PC-3 (cell line): ENCODE results near the gene SMPDL3A. TPM values are rescaled to one million over a fixed set of nuclear protein-coding genes. Genes with fewer than 3 reads are reported as not detected.

Experiments
- ATAC-seq: fragments of 200-7000 bp; cut with Tn5 transposase; 2 replicates; pipeline ENCODE4 v1.9.1; 2020; ENCODE audit warnings: mild to moderate bottlenecking, moderate library complexity
- BruUV-seq: library from RNA; stranded (reverse); fragments of 400-500 nt; replicated peaks from 2 replicates; lab custom pipeline; 2021; lab: Mats Ljungman, UMichigan
- CTCF ChIA-PET: fragments of 300-600 bp; sonication (Branson Sonifier 250); formaldehyde crosslinking; loops from one replicate; lab custom pipeline; 2022; ENCODE audit warnings: antibody characterized with exemption; lab: Charles Lee
- POLR2A ChIA-PET: fragments of 300-600 bp; sonication (Branson Sonifier 250); formaldehyde crosslinking; loops from one replicate; lab custom pipeline; 2022; ENCODE audit warnings: antibody characterized with exemption; ENCODE audit not compliant: unreplicated experiment; lab: Charles Lee
- DNase-seq: peaks from one replicate; pipeline ENCODE4 v3.0.0-alpha.2; 2015
- H2AFZ ChIP-seq: fragments of 300-600 bp; sonication (generic); 2 replicates; pipeline ENCODE4 v1.6.0; 2016; ENCODE audit warnings: antibody characterized with exemption, low read length
- H3F3A ChIP-seq: fragments of 300-600 bp; sonication (generic); one replicate; pipeline ENCODE4 v1.6.0; 2017; ENCODE audit warnings: antibody characterized with exemption, low read length, control low read depth, mild to moderate bottlenecking; ENCODE audit not compliant: unreplicated experiment
- H3K27ac ChIP-seq: fragments of 300-600 bp; sonication (generic); 2 replicates; pipeline ENCODE4 v1.5.1; 2016; ENCODE audit warnings: mild to moderate bottlenecking, low read length
- H3K27me3 ChIP-seq: fragments of 300-600 bp; sonication (generic); 2 replicates; pipeline ENCODE4 v1.6.1; 2016; ENCODE audit warnings: low read length, mixed read lengths
- H3K36me3 ChIP-seq: fragments of 300-600 bp; sonication (generic); 2 replicates; pipeline ENCODE4 v1.6.1; 2016; ENCODE audit warnings: low read depth, mixed run types, low read length, mixed read lengths
- H3K4me1 ChIP-seq: fragments of 300-600 bp; sonication (generic); 2 replicates; pipeline ENCODE4 v1.5.1; 2016; ENCODE audit warnings: low read length; ENCODE audit not compliant: insufficient read depth
- H3K4me2 ChIP-seq: fragments of 300-600 bp; sonication (generic); 2 replicates; pipeline ENCODE4 v1.6.0; 2016; ENCODE audit warnings: low read length
- H3K4me3 ChIP-seq: fragments of 300-600 bp; sonication (generic); 2 replicates; pipeline ENCODE4 v1.5.1; 2016; ENCODE audit warnings: mild to moderate bottlenecking, low read length, mixed read lengths
- H3K79me2 ChIP-seq: fragments of 300-600 bp; sonication (generic); 2 replicates; pipeline ENCODE4 v1.6.1; 2017; ENCODE audit warnings: low read length, mixed read lengths
- H3K9ac ChIP-seq: fragments of 300-600 bp; sonication (generic); 2 replicates; pipeline ENCODE4 v1.6.0; 2016; ENCODE audit warnings: mild to moderate bottlenecking, low read length
- H3K9me2 ChIP-seq: fragments of 300-600 bp; sonication (generic); replicated peaks from 2 replicates; pipeline ENCODE4 v1.6.1; 2016; ENCODE audit warnings: mixed run types, low read length, mixed read lengths
- H3K9me3 ChIP-seq: fragments of 300-600 bp; sonication (generic); 2 replicates; pipeline ENCODE4 v1.6.1; 2016; ENCODE audit warnings: low read length, mixed read lengths
- H4K20me1 ChIP-seq: fragments of 300-600 bp; sonication (generic); 2 replicates; pipeline ENCODE4 v1.6.1; 2016; ENCODE audit warnings: low read length, mixed read lengths
- EZH2 ChIP-seq: fragments of 300-600 bp; sonication (generic); IDR thresholded peaks from one replicate; pipeline ENCODE4 v1.6.1; 2017; ENCODE audit warnings: antibody characterized with exemption, mild to moderate bottlenecking, low read length; ENCODE audit not compliant: unreplicated experiment
- EZH2phosphoT487 ChIP-seq: fragments of 300-600 bp; sonication (generic); IDR thresholded peaks from 2 replicates; pipeline ENCODE4 v1.6.1; 2018; ENCODE audit warnings: mild to moderate bottlenecking, antibody characterized with exemption, low read length, borderline replicate concordance
- intact Hi-C: fragments of 100-400 bp; cut with micrococcal nuclease; formaldehyde crosslinking; loops from 2 replicates; pipeline ENCODE4 v1.9.0; 2023
- total RNA-seq: library from RNA; depleted of rRNA; stranded (reverse); fragments of >200 nt; gene quantifications from 2 replicates; pipeline ENCODE4 v1.2.3, GENCODE V29; 2014
- TF ChIP-seq, protein P1 (sequence below): fragments of 300-600 bp; sonication (generic); conservative IDR thresholded peaks from 2 replicates; pipeline ENCODE4 v1.5.1; 2017; ENCODE audit warnings: antibody characterized with exemption, low read depth, mild to moderate bottlenecking, low read length

Gene SMPDL3A
- total RNA-seq, 1 experiment from 2014 or later, result 4.6 TPM

DNA sequence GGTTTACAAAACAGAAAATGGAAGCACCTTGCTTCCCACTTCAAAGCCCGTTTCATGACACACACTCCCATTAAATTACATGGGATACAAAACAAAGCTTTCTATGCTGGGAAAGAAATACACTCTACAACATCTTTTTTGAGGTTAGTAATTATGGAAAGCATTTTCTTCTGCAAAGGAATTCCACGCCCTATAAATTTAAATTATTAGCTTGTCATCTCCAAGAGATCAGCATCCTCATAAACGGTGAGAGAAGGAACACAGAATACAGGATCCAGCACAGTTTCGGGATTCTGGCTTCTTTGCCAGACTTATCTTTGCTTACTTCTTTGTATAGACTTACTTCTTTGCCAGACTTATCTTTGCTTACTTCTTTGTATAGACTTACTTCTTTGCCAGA, 1.3 kb upstream of the SMPDL3A start:
- ATAC-seq, result no peak
- no peaks in the 10 kb centered on the region for H3K36me3 ChIP-seq
- H3K79me2 ChIP-seq, result peaks cover 21% of the 10 kb centered on the region
- H3K4me1 ChIP-seq, result peaks cover 27% of the 10 kb centered on the region
- no peaks in the 10 kb centered on the region for H3K9me2 ChIP-seq
- H3K27me3 ChIP-seq, result no peaks in the 10 kb centered on the region
- H2AFZ ChIP-seq, result no peak overlapping the region
- no peak overlapping the region for H3K4me3 ChIP-seq
- H3K27ac ChIP-seq, result no peak overlapping the region
- no peaks in the 10 kb centered on the region for H3F3A ChIP-seq
- CTCF ChIA-PET, result no interaction called here
- BruUV-seq, result no TSS peak
- H4K20me1 ChIP-seq, result no peaks in the 10 kb centered on the region
- intact Hi-C loops, result loop anchor here (5.0 kb wide), 2 partner anchors 50 to 55 kb away; no protein-coding TSS in a partner anchor
- TF ChIP-seq, protein P1, sequence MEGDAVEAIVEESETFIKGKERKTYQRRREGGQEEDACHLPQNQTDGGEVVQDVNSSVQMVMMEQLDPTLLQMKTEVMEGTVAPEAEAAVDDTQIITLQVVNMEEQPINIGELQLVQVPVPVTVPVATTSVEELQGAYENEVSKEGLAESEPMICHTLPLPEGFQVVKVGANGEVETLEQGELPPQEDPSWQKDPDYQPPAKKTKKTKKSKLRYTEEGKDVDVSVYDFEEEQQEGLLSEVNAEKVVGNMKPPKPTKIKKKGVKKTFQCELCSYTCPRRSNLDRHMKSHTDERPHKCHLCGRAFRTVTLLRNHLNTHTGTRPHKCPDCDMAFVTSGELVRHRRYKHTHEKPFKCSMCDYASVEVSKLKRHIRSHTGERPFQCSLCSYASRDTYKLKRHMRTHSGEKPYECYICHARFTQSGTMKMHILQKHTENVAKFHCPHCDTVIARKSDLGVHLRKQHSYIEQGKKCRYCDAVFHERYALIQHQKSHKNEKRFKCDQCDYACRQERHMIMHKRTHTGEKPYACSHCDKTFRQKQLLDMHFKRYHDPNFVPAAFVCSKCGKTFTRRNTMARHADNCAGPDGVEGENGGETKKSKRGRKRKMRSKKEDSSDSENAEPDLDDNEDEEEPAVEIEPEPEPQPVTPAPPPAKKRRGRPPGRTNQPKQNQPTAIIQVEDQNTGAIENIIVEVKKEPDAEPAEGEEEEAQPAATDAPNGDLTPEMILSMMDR, result no peak
- TF ChIP-seq EZH2phosphoT487 (no peak), EZH2 (no peak)
- POLR2A ChIA-PET, result no interaction called here
- no peaks in the 10 kb centered on the region for H3K9me3 ChIP-seq
- H3K9ac ChIP-seq, result no peak overlapping the region
- no peak overlapping the region for H3K4me2 ChIP-seq
- no peak for DNase-seq

GRCh38 chr6:122788208-122788607, 850 bp upstream of the SMPDL3A start:
- CTCF ChIA-PET, result no interaction called here
- H2AFZ ChIP-seq, result 0 out of 2 replicates have a peak overlapping the region, but pooled peaks have one; percentile 96
- no peak for ATAC-seq
- no TSS peak for BruUV-seq
- POLR2A ChIA-PET, result interaction anchor here (0.6 kb wide), 1 partner anchor 10 kb away, joined by 4 read pairs; no protein-coding TSS in a partner anchor
- peak overlapping the region; percentile 88; the same call in 1 of the 2 replicates for H3K4me3 ChIP-seq
- H3K9me3 ChIP-seq, result no peaks in the 10 kb centered on the region
- H3K4me2 ChIP-seq, result peak overlapping the region; percentile 97
- no peaks in the 10 kb centered on the region for H3K9me2 ChIP-seq
- H3K36me3 ChIP-seq, result no peaks in the 10 kb centered on the region
- H3K4me1 ChIP-seq, result peaks cover 27% of the 10 kb centered on the region
- no peaks in the 10 kb centered on the region for H3F3A ChIP-seq
- intact Hi-C loops, result loop anchor here (5.0 kb wide), 2 partner anchors 49 to 56 kb away; no protein-coding TSS in a partner anchor
- H3K27ac ChIP-seq, result no peak overlapping the region
- DNase-seq, result no peak
- no peak overlapping the region for H3K9ac ChIP-seq
- H3K79me2 ChIP-seq, result peaks cover 26% of the 10 kb centered on the region
- no peak for TF ChIP-seq EZH2
- TF ChIP-seq EZH2phosphoT487, result no peak
- TF ChIP-seq, protein P1, result no peak
- H3K27me3 ChIP-seq, result no peaks in the 10 kb centered on the region
- no peaks in the 10 kb centered on the region for H4K20me1 ChIP-seq

GRCh38 chr6:122788663-122789181, 336 bp upstream of the SMPDL3A start:
- DNase-seq, result peak; percentile 58
- H3K9me3 ChIP-seq, result no peaks in the 10 kb centered on the region
- ATAC-seq, result no peak
- H3F3A ChIP-seq, result no peaks in the 10 kb centered on the region
- peak overlapping the region; percentile 80 for H3K27ac ChIP-seq
- ChIA-PET POLR2A (interaction anchor here (0.6 to 0.7 kb wide), 3 partner anchors 10 to 164 kb away, joined by 3 to 4 read pairs (median 3); no protein-coding TSS in a partner anchor), CTCF (interaction anchor here (0.6 kb wide), 1 partner anchor 50 kb away, joined by 3 read pairs; no protein-coding TSS in a partner anchor)
- H3K4me3 ChIP-seq, result peak overlapping the region; percentile 88
- H3K9ac ChIP-seq, result peak overlapping the region; percentile 79
- intact Hi-C loops, result loop anchor here (5.0 kb wide), 2 partner anchors 49 to 56 kb away; no protein-coding TSS in a partner anchor
- no peaks in the 10 kb centered on the region for H3K36me3 ChIP-seq
- TF ChIP-seq EZH2phosphoT487, result no peak
- TF ChIP-seq, protein P1, result no peak
- TF ChIP-seq EZH2, result no peak
- no peaks in the 10 kb centered on the region for H4K20me1 ChIP-seq
- H3K9me2 ChIP-seq, result no peaks in the 10 kb centered on the region
- BruUV-seq, result TSS peak; percentile 62
- peaks cover 26% of the 10 kb centered on the region for H3K79me2 ChIP-seq
- H3K4me2 ChIP-seq, result peak overlapping the region; percentile 97
- peak overlapping the region; percentile 96 for H2AFZ ChIP-seq
- peaks cover 27% of the 10 kb centered on the region for H3K4me1 ChIP-seq
- H3K27me3 ChIP-seq, result no peaks in the 10 kb centered on the region
